Aorta (tissue), 5 donors: ENCODE results near the gene SOHLH2. TPM values are rescaled to one million over a fixed set of nuclear protein-coding genes. Genes with fewer than 3 reads are reported as not detected.

ENCODE experiments used
- ATAC-seq: fragments of 200-7000 bp; cut with Tn5 transposase; one replicate; pipeline ENCODE4 v1.9.1; 2022; ENCODE audit warnings: moderate library complexity; ENCODE audit not compliant: low FRiP score
- DNase-seq, 2 donors: peaks; one replicate each; pipeline ENCODE4 v3.0.0-alpha.2; 2020
- H3K27ac ChIP-seq, 2 donors: one replicate each; pipeline ENCODE4 v1.5.1; 2013; ENCODE audit warnings: low read length in 2 of 2, mild to moderate bottlenecking in 2 of 2, moderate library complexity in 2 of 2, control low read depth in 1 of 2, inconsistent platforms in 1 of 2, low read depth in 1 of 2
- H3K27me3 ChIP-seq, 2 donors: one replicate each; pipeline ENCODE4 v1.6.1; 2013; ENCODE audit warnings: control low read depth in 1 of 2, low read length in 1 of 2, mild to moderate bottlenecking in 1 of 2, moderate library complexity in 1 of 2; ENCODE audit not compliant: insufficient read depth in 2 of 2, control insufficient read depth in 1 of 2
- H3K36me3 ChIP-seq, 2 donors: one replicate each; pipeline ENCODE4 v1.6.1; 2013; ENCODE audit warnings: control low read depth in 1 of 2, low read length in 1 of 2, mild to moderate bottlenecking in 1 of 2; ENCODE audit not compliant: insufficient read depth in 2 of 2, control insufficient read depth in 1 of 2
- H3K4me1 ChIP-seq, 2 donors: one replicate each; pipeline ENCODE4 v1.6.1; 2013; ENCODE audit warnings: low read length in 2 of 2, control low read depth in 1 of 2, mild to moderate bottlenecking in 1 of 2, moderate library complexity in 1 of 2; ENCODE audit not compliant: insufficient read depth in 2 of 2, control insufficient read depth in 1 of 2
- H3K4me3 ChIP-seq, 2 donors: one replicate each; pipeline ENCODE4 v1.5.1; 2013; ENCODE audit warnings: low read length in 2 of 2, control low read depth in 1 of 2, mild to moderate bottlenecking in 1 of 2
- H3K9me3 ChIP-seq: one replicate; pipeline ENCODE4 v1.6.1; 2013; ENCODE audit warnings: mild to moderate bottlenecking, low read length; ENCODE audit not compliant: control insufficient read depth
- WGBS, 2 donors: extraction: QIAGEN DNeasy Blood & Tissue Kit; methylation state at CpG; one replicate each; pipeline ENCODE4 v1.1.7; 2013; 5-methylcytosine and 5-hydroxymethylcytosine counted together
- intact Hi-C, 2 donors: fragments of 100-400 bp; cut with DNase I; formaldehyde crosslinking; loops; one replicate each; pipeline versions ENCODE4 v1.14.2 to v1.15.0; 2022
- long read RNA-seq, 2 donors: library from polyadenylated mRNA; unstranded; transcript quantifications; one replicate each; pipeline ENCODE4 v2.0.0, GENCODE V29; 2020 to 2021
- polyA plus RNA-seq, 2 donors: library from polyadenylated mRNA; stranded (reverse); fragments of 200-250 nt; gene quantifications; one replicate each; pipeline ENCODE4 v1.2.3, GENCODE V29; 2013
- total RNA-seq, 2 donors: library from RNA; stranded (reverse); fragmentation: NEBNext Ultra II Directional; extraction: Animal tissue kit (Norgen Biotek cat#: 25700); gene quantifications; one replicate each; pipeline ENCODE4 v1.2.1, GENCODE V29; 2021
- donor health status: healthy with polysubstance abuse.
- donor health status: Bipolar disorder and iron deficiency.
- donor health status: DM: no; HTN: no; CAD: no.
- donor health status: DM: no; HTN: no; CAD: no.
- donor health status: DM: yes; HTN: yes; CAD: no.

Gene SOHLH2, protein sequence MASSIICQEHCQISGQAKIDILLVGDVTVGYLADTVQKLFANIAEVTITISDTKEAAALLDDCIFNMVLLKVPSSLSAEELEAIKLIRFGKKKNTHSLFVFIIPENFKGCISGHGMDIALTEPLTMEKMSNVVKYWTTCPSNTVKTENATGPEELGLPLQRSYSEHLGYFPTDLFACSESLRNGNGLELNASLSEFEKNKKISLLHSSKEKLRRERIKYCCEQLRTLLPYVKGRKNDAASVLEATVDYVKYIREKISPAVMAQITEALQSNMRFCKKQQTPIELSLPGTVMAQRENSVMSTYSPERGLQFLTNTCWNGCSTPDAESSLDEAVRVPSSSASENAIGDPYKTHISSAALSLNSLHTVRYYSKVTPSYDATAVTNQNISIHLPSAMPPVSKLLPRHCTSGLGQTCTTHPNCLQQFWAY
- total RNA-seq (not detected), polyA plus RNA-seq (under 1 TPM in 1 of 2 donors, not detected in 1; 0.63 TPM)
- long read RNA-seq, donor 1 = 0 reads
- long read RNA-seq, donor 2 = 0 reads

GRCh38 chr13:36214163-36214921 lies at the start of gene SOHLH2:
Gene SOHLH2 (minus strand): TSS chr13:36214556. CDS start chr13:36214526, 30 bp downstream.
- H3K27ac ChIP-seq = no peak within 1 kb of the TSS
- no peaks in the 10 kb centered on the region for H3K27me3 ChIP-seq
- intact Hi-C loops = no loop called here
- no peaks in the 10 kb centered on the region for H3K4me1 ChIP-seq
- H3K9me3 ChIP-seq = peaks cover 2% of the 10 kb centered on the region
- no peak for DNase-seq
- ATAC-seq = no peak
- no peaks in the 10 kb centered on the region for H3K36me3 ChIP-seq
- no peak within 1 kb of the TSS for H3K4me3 ChIP-seq
- 95% methylated on average over 52 to 53 of the region's 53 CpGs for WGBS, 2 donors

GRCh38 chr13:36261976-36262375 lies 47.6 kb upstream of the SOHLH2 start:
- intact Hi-C loops = no loop called here
- H3K36me3 ChIP-seq = no peaks in the 10 kb centered on the region
- no peak overlapping the region for H3K4me3 ChIP-seq
- no peaks in the 10 kb centered on the region for H3K9me3 ChIP-seq
- DNase-seq (no peak), ATAC-seq (no peak)
- no peak overlapping the region for H3K27ac ChIP-seq
- H3K27me3 ChIP-seq = no peaks in the 10 kb centered on the region
- no peaks in the 10 kb centered on the region for H3K4me1 ChIP-seq

GRCh38 chr13:36261011-36261410 lies 46.7 kb upstream of the SOHLH2 start:
- no peak overlapping the region for H3K4me3 ChIP-seq
- WGBS, 2 donors = 91 to 92% methylated on average over 3 of the region's 3 CpGs
- intact Hi-C loops = no loop called here

GRCh38 chr13:36259361-36260137 lies 45.2 kb upstream of the SOHLH2 start:
- no peak overlapping the region for H3K4me3 ChIP-seq
- no peak overlapping the region for H3K27ac ChIP-seq
- intact Hi-C loops = no loop called here
- WGBS, 2 donors = 93 to 95% methylated on average over 8 of the region's 8 CpGs
- no peaks in the 10 kb centered on the region for H3K9me3 ChIP-seq
- ATAC-seq (no peak), DNase-seq (no peak)
- no peaks in the 10 kb centered on the region for H3K4me1 ChIP-seq
- H3K36me3 ChIP-seq = no peaks in the 10 kb centered on the region
- H3K27me3 ChIP-seq = no peaks in the 10 kb centered on the region

More at GRCh38 chr13:36261011-36261410, 46.7 kb upstream of the SOHLH2 start:
- H3K27me3 ChIP-seq = no peaks in the 10 kb centered on the region
- no peak for DNase-seq
- no peaks in the 10 kb centered on the region for H3K9me3 ChIP-seq
- no peaks in the 10 kb centered on the region for H3K36me3 ChIP-seq
- H3K4me1 ChIP-seq = no peaks in the 10 kb centered on the region
- H3K27ac ChIP-seq = no peak overlapping the region
- no peak for ATAC-seq

- WGBS, 2 donors = 79 to 84% methylated on average over 8 of the region's 8 CpGs
- H3K27ac ChIP-seq = no peak overlapping the region
- H3K9me3 ChIP-seq = no peaks in the 10 kb centered on the region
- ATAC-seq = no peak
- no peak for DNase-seq
- H3K27me3 ChIP-seq = no peaks in the 10 kb centered on the region
- H3K4me3 ChIP-seq = no peak overlapping the region
- no peaks in the 10 kb centered on the region for H3K36me3 ChIP-seq
- no peaks in the 10 kb centered on the region for H3K4me1 ChIP-seq
- intact Hi-C loops = no loop called here
Measured at GRCh38 chr13:36258831-36259230, 44.5 kb upstream of the SOHLH2 start.

DNA sequence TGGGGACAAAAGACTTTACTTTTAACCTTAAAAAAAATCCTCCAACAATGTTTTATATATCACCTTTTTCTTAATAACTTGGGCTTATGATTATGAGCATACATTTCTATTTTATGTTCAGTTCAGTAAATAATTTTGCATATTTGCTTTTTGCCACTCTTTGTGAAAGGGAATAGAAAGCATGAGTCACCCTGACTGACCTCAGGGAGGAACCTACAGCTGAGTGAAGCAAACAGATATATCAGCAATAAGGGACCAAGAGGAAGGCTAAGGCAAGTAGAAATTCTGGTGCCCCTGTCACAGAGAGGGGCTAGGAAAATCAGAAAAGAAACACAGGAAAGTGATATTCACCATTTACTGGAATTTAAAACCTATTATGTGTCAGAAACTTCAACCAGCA lies 37.2 kb upstream of the SOHLH2 start:
- DNase-seq (no peak), ATAC-seq (no peak)
- intact Hi-C loops = no loop called here
- H3K27me3 ChIP-seq = no peaks in the 10 kb centered on the region
- H3K4me1 ChIP-seq = no peaks in the 10 kb centered on the region
- no peak overlapping the region for H3K27ac ChIP-seq
- no peak overlapping the region for H3K4me3 ChIP-seq
- H3K36me3 ChIP-seq = no peaks in the 10 kb centered on the region
- no peaks in the 10 kb centered on the region for H3K9me3 ChIP-seq

GRCh38 chr13:36251017-36251416 lies 36.7 kb upstream of the SOHLH2 start:
- no peak overlapping the region for H3K4me3 ChIP-seq
- H3K36me3 ChIP-seq = no peaks in the 10 kb centered on the region
- no peaks in the 10 kb centered on the region for H3K4me1 ChIP-seq
- 86 to 87% methylated on average over 4 of the region's 4 CpGs for WGBS, 2 donors
- ATAC-seq (no peak), DNase-seq (no peak)
- no peaks in the 10 kb centered on the region for H3K9me3 ChIP-seq
- intact Hi-C loops = no loop called here
- no peak overlapping the region for H3K27ac ChIP-seq
- H3K27me3 ChIP-seq = no peaks in the 10 kb centered on the region

DNA sequence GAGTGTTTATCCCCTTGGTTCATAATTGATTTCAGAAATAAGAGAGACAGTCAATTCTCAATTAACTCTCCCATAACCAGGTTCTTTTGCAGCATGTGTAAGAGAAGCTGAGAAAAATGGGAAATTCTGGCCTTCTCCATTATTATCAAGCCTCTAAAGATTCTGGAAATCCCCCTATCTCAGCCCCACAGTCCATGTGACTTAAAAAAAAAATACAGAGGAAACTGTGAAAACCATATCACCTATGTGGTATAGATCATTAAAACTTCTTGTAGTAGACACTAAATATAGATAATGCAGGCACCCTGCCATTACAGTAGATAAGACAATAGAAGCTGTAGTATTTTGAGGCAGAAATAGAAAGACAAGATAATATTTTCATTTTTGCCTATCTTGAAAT lies 34.3 kb upstream of the SOHLH2 start:
- intact Hi-C loops = no loop called here
- DNase-seq (no peak), ATAC-seq (no peak)
- Histone ChIP-seq H3K36me3 (no peaks in the 10 kb centered on the region), H3K27ac (no peak overlapping the region), H3K4me1 (no peaks in the 10 kb centered on the region), H3K9me3 (peaks cover 2% of the 10 kb centered on the region), H3K27me3 (no peaks in the 10 kb centered on the region), H3K4me3 (no peak overlapping the region)
